NCI-H69 (cell line): ENCODE data around the gene SLC2A4.

Experiments
- DNase-seq: peaks from one replicate; lab custom pipeline; 2025; lab: John Stamatoyannopoulos, UW

The SLC2A4 gene

DNA sequence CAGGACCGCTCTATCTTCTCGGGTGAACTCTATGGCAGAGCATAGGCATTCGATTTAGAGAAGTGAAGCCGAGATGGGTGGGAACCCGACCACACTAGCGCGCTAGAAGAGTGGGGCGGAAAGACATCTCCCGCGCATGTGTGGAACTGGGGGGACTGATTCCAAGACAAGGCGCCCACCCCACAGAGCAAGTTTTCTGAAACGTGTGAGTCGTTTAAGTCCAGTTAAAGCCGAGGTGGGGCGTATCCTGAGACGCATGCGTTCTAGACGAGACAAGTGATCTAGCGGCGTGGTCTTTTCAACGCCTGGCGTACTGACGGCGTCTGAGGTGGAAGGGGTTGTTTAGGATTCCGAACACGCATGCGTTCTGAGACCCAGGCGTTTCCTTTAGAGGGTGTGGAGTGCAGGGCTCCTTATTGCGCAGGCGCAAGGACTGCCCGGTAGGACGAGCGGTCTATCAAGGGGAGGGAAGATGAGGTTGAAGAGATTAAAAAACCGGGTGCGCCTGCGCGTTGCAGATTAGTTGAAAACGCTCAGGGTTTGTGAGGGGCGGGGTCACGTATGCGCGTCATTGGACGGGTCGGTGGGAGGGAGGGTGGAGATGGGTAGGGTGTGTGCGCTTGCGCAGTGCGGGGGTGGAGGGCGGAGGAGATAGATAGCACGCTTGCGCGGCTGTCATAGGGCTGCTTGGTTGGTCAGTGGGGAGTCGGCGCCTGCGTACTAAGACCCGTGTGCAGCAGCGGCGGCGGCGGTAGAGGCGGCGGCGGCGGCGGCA, 25.6 kb downstream of the SLC2A4 start, which contains the start of gene EIF5A:
TSS of gene EIF5A (plus strand) at position 718 of the 775 bp plus-strand sequence. CDS start 2,008 bp downstream, outside the sequence.
- peak; percentile 98 for DNase-seq

- peak; percentile 65 for DNase-seq
These were observed 26.4 kb downstream of the SLC2A4 start for GRCh38 chr17:7307686-7308624.

- DNase-seq, result peak; percentile 80
These were observed 27.3 kb downstream of the SLC2A4 start for GRCh38 chr17:7308625-7309433.

GRCh38 chr17:7309628-7310027, 28.1 kb downstream of the SLC2A4 start:
- no peak for DNase-seq

DNA sequence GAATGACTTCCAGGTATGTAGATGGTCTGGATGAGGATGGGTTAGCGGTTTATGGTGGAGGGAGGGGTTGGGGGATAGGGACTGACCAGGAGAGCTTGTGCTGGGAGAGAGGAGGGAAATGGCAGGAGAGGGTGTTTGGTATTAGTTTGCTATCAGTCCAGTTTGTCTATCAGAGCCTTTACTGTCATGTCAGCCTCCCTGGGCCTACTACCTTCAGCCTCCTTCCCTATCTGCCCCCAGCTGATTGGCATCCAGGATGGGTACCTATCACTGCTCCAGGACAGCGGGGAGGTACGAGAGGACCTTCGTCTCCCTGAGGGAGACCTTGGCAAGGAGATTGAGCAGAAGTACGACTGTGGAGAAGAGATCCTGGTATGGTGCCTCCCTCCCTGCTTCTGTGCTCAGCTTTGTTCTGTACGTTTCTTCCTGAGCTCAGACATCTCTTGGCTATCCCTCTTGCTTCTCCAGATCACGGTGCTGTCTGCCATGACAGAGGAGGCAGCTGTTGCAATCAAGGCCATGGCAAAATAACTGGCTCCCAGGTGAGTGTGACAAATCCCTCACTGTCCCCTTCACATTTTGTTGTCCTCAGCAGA, 29.7 kb downstream of the SLC2A4 start:
- DNase-seq, result no peak

- no peak for DNase-seq
These were observed 31.0 kb downstream of the SLC2A4 start for GRCh38 chr17:7312432-7313087.

DNA sequence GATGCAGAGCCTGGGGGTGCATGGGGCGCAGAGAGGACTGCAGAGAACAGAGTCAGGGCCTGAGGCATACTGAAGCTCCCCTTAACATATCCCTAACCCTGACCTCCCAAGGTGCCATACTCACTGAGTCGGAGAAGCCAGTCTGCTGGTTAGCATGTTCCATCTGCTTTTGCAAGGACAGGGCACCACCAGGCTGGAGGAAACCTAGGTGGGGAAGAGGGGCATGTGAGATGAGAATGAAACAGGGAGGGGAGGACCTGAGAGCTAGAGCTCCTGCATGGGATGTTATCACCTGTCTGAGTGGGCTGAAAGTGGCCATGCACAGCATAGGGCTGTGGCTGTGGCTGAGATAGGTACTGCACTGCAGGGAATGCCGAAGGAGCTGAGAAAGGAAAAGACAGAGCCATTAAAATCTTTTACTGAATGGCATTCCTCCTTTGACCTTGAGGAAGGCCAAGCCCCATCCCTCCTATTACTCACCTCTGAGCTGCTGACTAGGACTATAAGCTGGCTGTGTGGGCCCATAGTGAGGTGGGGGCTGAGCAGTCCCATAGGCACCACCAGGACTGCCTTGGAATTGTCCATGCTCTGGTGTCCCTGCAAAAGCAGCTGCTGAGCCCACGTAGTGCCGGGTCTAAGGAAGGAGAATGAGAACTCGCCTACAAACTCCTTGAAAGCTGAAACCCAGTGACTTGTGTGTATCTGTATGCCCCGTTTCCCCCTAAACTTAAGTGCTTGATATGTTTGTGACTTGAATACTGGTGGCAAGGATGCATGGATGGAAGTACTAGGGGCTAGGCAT, 31.8 kb downstream of the SLC2A4 start:
- no peak for DNase-seq

GRCh38 chr17:7313890-7314718, 32.6 kb downstream of the SLC2A4 start:
- no peak for DNase-seq

- peak; percentile 88 for DNase-seq
These were observed 33.4 kb downstream of the SLC2A4 start, which contains the start of gene GPS2 for GRCh38 chr17:7314719-7315569. GPS2 (minus strand) TSS chr17:7315360; CDS start chr17:7315052, 308 bp downstream.

DNA sequence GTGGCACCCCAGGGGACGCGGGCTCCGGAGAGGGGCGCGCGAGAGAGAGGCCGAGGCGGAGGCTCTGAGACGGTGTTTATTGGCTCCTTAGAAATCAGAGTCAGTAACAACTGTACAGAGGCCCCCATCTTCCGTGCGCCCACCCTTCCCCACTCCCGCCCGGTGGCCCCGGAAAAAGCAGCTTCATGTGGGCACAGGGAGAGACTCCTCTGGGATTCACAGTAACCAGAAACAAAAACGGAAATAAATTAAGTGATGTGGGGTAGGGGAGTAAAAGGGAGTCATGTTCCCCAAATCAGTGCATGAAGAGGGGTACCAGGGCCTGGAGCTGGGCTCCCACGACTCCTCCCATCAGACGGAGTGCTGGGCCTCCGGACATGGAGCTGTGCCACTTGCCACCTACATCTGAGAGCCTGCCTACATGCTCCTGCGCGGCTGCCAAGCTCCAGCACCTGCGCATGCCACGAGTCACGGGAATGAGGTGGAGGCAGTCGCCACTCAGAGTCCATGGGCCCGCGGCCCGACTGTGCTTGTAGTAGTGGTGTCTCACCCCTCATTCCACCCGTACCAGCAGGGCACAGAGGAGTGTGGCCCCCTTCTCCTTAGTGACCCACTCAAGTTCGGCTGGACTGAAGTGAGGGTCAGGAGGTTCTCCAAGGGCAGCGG, 34.2 kb downstream of the SLC2A4 start:
- no peak for DNase-seq

DNA sequence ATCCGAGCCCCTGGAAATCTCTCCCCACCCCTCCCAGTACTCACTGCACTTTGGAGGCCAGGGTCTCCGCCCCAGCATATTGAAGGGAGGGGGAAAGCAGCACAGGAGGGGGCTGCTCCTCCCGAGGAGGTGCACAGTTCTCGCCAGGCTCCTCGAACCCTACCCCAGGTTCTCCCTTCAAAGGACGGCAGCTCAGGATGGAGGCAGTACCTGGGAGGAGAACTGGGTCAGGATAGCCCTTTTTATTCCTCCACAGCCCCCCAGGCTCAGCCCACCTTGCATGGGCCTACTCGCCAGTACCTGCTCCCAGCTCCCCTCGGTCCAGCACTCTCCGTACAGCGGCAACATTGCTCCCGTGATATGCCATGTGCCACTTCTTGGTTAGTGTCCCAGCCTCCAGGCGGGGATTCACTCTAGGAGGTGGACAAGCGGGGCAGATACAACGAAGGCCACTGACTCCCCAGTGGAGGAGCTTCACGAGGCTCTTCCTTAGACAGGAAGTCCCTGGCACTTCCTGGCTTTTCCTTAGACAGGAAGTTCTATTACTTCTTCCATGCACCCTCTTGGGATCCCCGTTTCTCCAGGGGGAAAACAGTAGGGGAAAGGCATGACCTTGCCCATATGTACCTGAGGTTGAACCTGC, 35.8 kb downstream of the SLC2A4 start:
- no peak for DNase-seq

- DNase-seq, result no peak
These were observed 36.8 kb downstream of the SLC2A4 start for GRCh38 chr17:7318121-7318860.

DNA sequence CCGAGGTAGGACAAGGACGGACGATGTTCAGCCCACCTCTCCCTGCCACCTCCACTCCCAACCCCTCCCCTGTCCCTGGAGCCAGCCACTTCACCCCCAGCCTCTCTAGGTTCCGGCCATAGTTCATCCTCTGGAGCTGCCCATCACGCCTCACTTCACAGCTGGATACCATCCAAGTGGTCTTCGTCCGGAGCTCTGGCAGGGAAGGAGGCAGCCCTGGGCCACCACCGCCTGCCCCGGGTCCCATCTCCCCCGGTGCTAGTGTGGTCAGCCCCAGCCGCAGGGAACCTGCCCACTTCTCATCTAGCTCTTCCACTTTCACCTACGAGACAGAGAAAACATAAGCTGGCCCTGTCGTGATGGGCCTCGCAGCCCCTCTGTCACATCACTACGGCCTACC, 39.9 kb downstream of the SLC2A4 start:
- DNase-seq, result no peak

DNA sequence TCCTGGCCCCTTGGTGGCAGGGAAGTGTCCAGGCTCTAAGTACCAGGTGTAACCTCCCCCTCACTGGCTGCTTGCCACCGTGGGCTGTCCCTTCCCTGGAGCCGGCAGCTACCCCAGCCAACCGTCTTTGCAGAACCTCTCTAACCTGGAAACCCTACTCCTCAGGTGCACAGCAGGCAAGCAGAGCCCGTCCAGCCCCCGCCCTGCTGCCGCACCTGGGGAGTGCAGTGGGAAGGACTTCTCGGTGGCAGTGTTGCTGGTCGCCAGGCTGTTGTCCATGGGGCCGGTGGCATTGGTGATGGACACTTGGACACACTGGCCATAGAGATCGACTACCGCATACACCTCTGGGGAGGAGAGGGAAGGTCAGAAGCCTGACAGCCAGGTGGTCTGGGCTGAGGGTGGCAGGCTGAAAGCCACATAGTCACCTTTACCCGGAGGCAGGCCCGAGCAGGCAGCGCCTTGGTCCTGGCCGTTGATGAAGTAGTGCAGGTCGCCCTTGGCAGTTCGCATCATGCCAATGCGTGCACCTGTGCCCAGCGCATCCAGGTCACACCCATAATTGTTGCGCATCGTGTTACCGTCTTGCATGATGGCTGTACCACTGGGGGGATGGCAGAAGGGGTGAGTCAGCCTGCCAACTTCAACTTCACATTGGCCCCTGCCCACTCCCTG, 41.1 kb downstream of the SLC2A4 start:
- no peak for DNase-seq

- DNase-seq, result no peak
These were observed 42.4 kb downstream of the SLC2A4 start for GRCh38 chr17:7323731-7324437.
